GM19455 (cell line): ENCODE measurements around the gene CTR9.

Experiments used
- ATAC-seq: cut with Tn5 transposase; IDR thresholded peaks from one replicate; pipeline ENCODE4 v1.9.1; 2021; ENCODE audit not compliant: unreplicated experiment

CTR9 gene

DNA sequence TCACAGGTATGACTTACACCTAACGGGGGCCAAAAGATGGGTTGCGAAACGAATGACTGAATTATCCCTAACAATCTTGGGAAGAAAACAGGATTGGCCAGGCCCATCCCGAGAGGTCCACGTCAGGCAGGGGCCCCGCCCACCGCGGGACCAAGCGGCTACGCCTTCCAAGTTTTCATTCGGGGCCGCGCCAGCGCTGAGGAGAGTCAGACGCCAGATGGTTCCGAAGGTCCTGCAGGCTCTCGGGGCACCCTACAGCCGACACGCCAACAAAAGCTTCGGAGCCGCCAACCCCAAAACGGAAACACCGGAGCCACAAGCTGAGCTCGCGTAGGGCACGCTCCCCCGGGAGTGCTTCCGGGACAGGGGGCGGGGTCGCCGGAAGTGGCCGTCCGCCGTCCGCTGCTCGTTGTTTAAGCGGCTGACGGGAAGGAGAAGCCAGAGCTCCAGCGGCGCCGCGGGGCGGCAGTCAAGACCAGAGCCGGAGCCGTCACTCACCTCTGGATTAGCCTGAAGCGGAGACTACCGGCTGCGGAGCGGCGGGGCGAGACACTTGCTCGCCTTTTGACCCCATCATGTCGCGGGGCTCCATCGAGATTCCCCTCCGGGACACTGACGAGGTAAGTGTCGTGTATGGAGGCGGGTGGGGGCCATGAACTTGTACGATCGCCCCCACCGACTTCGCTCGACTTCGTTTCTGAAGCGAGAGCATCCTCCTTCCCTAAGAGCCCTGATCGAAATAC, at the start of gene CTR9:
Gene CTR9 (plus strand): TSS at position 409 of the 743 bp plus-strand sequence. CDS start 167 bp downstream, at position 576.
- peak; percentile 97 for ATAC-seq

GRCh38 chr11:10701982-10702381, 49.1 kb upstream of the CTR9 start:
- no peak for ATAC-seq

- ATAC-seq = no peak
Measured at GRCh38 chr11:10708131-10708530, 42.9 kb upstream of the CTR9 start.

GRCh38 chr11:10709299-10710086, 41.6 kb upstream of the CTR9 start:
- no peak for ATAC-seq

- ATAC-seq = no peak
Measured at GRCh38 chr11:10715571-10715970, 35.5 kb upstream of the CTR9 start.

- no peak for ATAC-seq
Measured at GRCh38 chr11:10716122-10716521, 34.9 kb upstream of the CTR9 start.

GRCh38 chr11:10716543-10717259, 34.3 kb upstream of the CTR9 start:
- ATAC-seq = no peak

- ATAC-seq = no peak
Measured at GRCh38 chr11:10719616-10720015, 31.4 kb upstream of the CTR9 start.

DNA sequence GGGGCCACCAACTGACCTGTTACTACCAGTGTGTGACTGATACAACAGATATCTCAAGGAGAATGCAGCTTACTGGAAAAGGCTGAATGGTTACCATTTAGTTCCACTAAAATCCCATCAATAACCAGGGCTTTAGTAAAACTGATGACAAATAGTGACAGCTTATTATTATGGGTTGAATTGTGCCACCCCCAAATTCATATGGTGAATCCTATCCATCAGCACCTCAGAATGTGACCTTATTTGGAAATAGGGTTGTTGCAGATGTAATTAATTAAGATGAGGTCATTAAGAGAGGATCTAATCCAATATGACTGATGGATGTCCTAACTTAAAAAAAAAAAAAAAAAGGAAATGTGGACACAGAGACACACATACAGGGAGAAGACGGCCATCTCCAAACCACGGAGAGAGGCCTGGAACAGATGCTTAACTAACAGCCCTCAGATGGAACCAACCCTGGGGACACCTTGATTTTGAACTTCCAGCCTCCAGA, 30.1 kb upstream of the CTR9 start:
- ATAC-seq = no peak

GRCh38 chr11:10722307-10722706, 28.7 kb upstream of the CTR9 start:
- no peak for ATAC-seq

- ATAC-seq = no peak
Measured at GRCh38 chr11:10725114-10725906, 25.7 kb upstream of the CTR9 start.

DNA sequence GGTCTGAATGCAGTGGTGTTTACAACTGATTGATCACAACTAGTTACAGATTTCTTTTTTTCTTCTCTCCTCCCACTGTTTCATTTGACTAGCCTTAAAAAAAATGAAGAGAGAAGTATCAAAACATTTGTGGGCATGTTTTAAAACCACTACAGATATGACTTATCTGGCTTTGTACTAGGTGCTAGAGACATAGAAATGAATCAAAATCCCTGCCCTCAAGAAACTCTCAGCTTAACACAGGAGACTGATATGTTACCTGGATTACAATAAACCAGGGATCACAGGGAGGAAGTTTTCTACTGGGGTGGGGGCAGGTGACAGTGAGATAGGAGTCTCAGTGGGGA, 25.2 kb upstream of the CTR9 start:
- ATAC-seq = no peak

GRCh38 chr11:10727146-10727851, 23.7 kb upstream of the CTR9 start:
- ATAC-seq = no peak

GRCh38 chr11:10728154-10728553, 22.9 kb upstream of the CTR9 start:
- no peak for ATAC-seq

DNA sequence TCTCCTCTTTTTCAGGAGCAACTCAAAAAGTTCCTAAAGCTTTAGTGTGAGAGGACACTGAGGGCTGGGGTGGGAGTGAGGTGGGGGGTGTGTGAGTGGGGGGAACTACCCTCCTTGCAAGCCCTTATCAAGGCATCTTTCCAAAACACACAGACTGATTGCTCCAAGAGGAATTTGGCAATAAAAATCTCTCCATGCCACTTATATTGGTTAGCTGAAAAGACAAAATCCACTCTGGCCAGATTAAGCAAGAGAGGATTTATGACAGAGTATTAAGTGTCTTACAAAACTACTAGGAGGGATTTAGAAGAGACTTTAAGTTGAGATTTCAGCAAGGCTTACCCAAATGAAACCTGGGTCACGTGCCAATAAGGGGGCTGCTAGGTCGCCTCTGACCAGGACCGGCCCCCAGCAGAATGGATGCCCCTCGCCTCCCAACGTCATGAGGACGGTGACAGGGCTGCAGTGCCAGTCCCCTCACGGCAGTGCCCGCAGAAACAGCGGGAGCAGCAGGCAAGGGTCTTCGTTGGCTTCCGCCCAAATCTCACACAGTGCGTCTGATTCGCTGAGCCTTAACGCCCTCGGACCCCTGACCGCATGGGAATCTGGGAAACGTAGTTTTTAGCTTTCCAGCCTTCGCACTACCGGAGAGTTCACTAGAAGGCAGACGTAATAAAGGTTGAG, 22.1 kb upstream of the CTR9 start:
- no peak for ATAC-seq

DNA sequence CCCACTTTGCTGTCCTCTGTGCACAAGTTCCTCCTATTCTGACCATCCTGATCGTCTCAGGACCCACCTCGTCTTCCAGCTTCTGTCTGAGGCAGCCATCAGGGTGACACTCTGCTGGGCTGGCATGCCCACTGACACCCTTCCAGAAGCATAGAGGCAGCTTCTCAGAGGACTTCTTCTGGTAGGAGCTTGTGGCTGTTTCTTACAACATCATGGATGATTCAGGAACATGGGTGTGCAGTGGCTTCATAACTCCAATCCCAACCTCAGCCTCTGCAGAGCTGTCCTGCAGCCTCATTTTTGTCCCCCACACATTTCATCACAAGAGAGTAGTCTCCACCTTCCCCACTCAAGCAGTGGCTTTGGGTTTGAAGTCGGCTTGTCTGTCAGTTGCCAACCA, 20.9 kb upstream of the CTR9 start:
- no peak for ATAC-seq

- no peak for ATAC-seq
Measured at GRCh38 chr11:10731064-10731680, 19.9 kb upstream of the CTR9 start.

GRCh38 chr11:10735481-10736475, 15.3 kb upstream of the CTR9 start:
- peak; percentile 98 for ATAC-seq
